Activated B cell treated with CpG ODN at 0.5 μM for 24 hours (primary cell): ENCODE data around the gene KCNJ6. TPM values are rescaled to one million over a fixed set of nuclear protein-coding genes. Genes with fewer than 3 reads are reported as not detected.

ENCODE experiments used
- ATAC-seq: fragments of 200-7000 bp; cut with Tn5 transposase; one replicate; pipeline ENCODE4 v1.10.0; 2021; ENCODE audit warnings: low read depth, mild to moderate bottlenecking, moderate library complexity
- CTCF ChIA-PET: fragments of 350-600 bp; sonication (Branson Sonifier 250); formaldehyde crosslinking; loops from one replicate; lab custom pipeline; 2021; ENCODE audit warnings: antibody characterized with exemption; lab: Charles Lee
- POLR2A ChIA-PET: fragments of 350-600 bp; sonication (Branson Sonifier 250); formaldehyde crosslinking; loops from one replicate; lab custom pipeline; 2021; ENCODE audit warnings: antibody characterized with exemption; lab: Charles Lee
- DNase-seq: peaks from one replicate; pipeline ENCODE4 v3.0.0; 2022
- H3K27ac Mint-ChIP-seq: one replicate; pipeline ENCODE4 v1.8.0; 2020; ENCODE audit warnings: mixed read lengths
- H3K27me3 Mint-ChIP-seq: one replicate; pipeline ENCODE4 v1.8.0; 2021; ENCODE audit warnings: mixed read lengths
- H3K36me3 Mint-ChIP-seq: one replicate; pipeline ENCODE4 v1.8.0; 2021; ENCODE audit warnings: low read depth, mixed read lengths
- H3K4me1 Mint-ChIP-seq: one replicate; pipeline ENCODE4 v1.8.0; 2021; ENCODE audit warnings: mixed read lengths
- H3K4me3 Mint-ChIP-seq: one replicate; pipeline ENCODE4 v1.8.0; 2020; ENCODE audit warnings: mild to moderate bottlenecking, mixed read lengths
- H3K9me3 Mint-ChIP-seq: one replicate; pipeline ENCODE4 v1.8.0; 2020; ENCODE audit warnings: mixed read lengths
- intact Hi-C: fragments of 100-400 bp; cut with micrococcal nuclease; formaldehyde crosslinking; loops from one replicate; pipeline ENCODE4 v1.15.1; 2024
- total RNA-seq: library from RNA; stranded (reverse); gene quantifications from 2 replicates; pipeline ENCODE4 v1.2.3, GENCODE V29; 2022
- TF ChIP-seq, protein P1 (sequence below): fragments of 200-600 bp; IDR thresholded peaks from one replicate; pipeline ENCODE4 v1.8.0; 2022; ENCODE audit warnings: antibody characterized with exemption, mild to moderate bottlenecking

KCNJ6 gene
- total RNA-seq, 1 donor from 2014 or later: not detected

DNA sequence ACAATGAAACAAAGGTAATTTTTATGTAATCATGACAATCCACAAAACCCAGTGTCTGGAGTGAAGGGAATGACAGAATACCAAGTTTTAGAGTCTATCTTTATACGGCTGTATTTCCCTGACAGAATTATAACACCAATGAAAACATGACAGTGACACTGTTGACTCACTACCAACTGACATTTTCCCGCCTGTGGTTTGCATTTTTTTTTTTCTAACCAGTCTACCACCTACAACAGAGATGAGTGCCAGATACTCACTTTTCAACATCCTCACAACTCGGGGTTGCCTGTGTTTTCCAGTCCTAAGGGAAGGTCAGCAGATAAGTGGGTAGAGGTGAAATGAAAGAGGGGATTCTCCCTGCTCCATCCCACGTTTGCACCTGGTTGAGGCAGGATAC is 118.9 kb downstream of the KCNJ6 start:
- H3K4me3 Mint-ChIP-seq: no peak overlapping the region
- ChIA-PET POLR2A (no interaction called here), CTCF (no interaction called here)
- ATAC-seq (no peak), DNase-seq (no peak)
- no peaks in the 10 kb centered on the region for H3K9me3 Mint-ChIP-seq
- no peaks in the 10 kb centered on the region for H3K4me1 Mint-ChIP-seq
- H3K27me3 Mint-ChIP-seq: no peaks in the 10 kb centered on the region
- no peaks in the 10 kb centered on the region for H3K36me3 Mint-ChIP-seq
- no peak overlapping the region for H3K27ac Mint-ChIP-seq
- intact Hi-C loops: no loop called here
- TF ChIP-seq, protein P1, sequence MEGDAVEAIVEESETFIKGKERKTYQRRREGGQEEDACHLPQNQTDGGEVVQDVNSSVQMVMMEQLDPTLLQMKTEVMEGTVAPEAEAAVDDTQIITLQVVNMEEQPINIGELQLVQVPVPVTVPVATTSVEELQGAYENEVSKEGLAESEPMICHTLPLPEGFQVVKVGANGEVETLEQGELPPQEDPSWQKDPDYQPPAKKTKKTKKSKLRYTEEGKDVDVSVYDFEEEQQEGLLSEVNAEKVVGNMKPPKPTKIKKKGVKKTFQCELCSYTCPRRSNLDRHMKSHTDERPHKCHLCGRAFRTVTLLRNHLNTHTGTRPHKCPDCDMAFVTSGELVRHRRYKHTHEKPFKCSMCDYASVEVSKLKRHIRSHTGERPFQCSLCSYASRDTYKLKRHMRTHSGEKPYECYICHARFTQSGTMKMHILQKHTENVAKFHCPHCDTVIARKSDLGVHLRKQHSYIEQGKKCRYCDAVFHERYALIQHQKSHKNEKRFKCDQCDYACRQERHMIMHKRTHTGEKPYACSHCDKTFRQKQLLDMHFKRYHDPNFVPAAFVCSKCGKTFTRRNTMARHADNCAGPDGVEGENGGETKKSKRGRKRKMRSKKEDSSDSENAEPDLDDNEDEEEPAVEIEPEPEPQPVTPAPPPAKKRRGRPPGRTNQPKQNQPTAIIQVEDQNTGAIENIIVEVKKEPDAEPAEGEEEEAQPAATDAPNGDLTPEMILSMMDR: no peak

DNA sequence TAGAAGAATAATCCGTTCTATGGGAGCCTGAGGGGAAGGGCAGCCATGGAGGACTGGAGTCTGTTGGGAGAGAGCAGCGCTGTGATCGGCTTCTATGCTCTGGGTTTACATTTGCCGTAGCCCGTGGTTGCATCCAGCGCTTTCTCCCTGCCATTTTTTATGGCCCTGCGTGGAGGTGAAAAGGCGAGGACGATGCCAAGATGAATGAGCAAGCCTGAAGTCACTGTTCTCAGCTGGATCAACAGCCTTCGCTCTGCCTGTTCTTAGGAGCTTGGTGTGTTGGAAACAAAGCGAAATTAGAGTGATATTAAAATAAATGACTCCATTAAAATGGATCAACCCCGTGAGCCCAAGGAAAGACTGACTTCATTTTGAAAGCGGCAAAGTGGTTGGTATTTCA is 120.2 kb downstream of the KCNJ6 start:
- ChIA-PET POLR2A (no interaction called here), CTCF (no interaction called here)
- Mint-ChIP-seq H3K27ac (no peak overlapping the region), H3K27me3 (no peaks in the 10 kb centered on the region), H3K4me1 (no peaks in the 10 kb centered on the region), H3K4me3 (no peak overlapping the region), H3K36me3 (no peaks in the 10 kb centered on the region), H3K9me3 (no peaks in the 10 kb centered on the region)
- DNase-seq: no peak
- TF ChIP-seq, protein P1: no peak
- intact Hi-C loops: no loop called here
- no peak for ATAC-seq

DNA sequence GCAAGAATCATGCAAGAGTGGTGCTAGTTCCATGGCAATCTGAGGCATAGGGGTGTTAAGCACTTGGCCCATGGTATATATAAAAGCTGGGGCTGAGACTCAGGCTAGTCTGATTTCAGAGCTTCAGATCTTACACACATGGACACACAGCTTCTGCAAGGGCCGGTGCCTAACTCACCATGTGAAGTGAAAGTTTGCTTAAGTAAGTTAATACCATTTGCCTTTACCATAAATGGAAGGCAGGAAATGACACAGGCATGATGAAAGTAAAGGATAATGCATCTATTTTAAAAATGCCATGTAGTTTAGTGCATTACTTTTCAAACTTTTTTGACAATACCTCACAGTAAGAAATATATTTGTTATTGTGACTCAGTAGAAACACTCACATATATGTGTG is 122.6 kb downstream of the KCNJ6 start:
- no peaks in the 10 kb centered on the region for H3K27me3 Mint-ChIP-seq
- no peaks in the 10 kb centered on the region for H3K4me1 Mint-ChIP-seq
- no peak for DNase-seq
- H3K9me3 Mint-ChIP-seq: no peaks in the 10 kb centered on the region
- no peak for ATAC-seq
- intact Hi-C loops: no loop called here
- H3K27ac Mint-ChIP-seq: no peak overlapping the region
- TF ChIP-seq, protein P1: no peak
- POLR2A ChIA-PET: no interaction called here
- CTCF ChIA-PET: no interaction called here
- H3K36me3 Mint-ChIP-seq: no peaks in the 10 kb centered on the region
- H3K4me3 Mint-ChIP-seq: no peak overlapping the region

DNA sequence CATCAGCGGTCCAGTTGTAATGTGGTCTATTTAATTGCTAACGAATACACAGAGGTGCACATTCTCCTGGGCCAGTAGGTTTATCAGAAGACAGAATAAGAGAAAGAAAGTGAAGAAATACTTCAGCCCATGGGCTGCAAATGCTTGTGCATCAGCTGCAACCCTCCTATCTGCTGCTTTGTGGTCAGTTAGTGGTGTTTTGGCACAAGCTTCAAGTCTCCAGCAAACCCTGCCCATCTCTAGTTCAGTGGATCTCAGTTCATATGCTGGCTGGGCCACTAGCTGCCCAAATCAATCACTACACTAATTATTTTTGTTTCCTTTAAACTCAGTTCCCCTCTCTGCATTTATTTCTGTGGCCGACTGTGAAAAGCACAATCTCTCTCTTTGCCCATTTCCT is 124.2 kb downstream of the KCNJ6 start:
- Mint-ChIP-seq H3K36me3 (no peaks in the 10 kb centered on the region), H3K4me3 (no peak overlapping the region), H3K27ac (no peak overlapping the region), H3K9me3 (peaks cover 2% of the 10 kb centered on the region), H3K4me1 (no peaks in the 10 kb centered on the region), H3K27me3 (no peaks in the 10 kb centered on the region)
- ChIA-PET CTCF (no interaction called here), POLR2A (no interaction called here)
- TF ChIP-seq, protein P1: no peak
- intact Hi-C loops: no loop called here
- ATAC-seq: no peak
- DNase-seq: no peak

DNA sequence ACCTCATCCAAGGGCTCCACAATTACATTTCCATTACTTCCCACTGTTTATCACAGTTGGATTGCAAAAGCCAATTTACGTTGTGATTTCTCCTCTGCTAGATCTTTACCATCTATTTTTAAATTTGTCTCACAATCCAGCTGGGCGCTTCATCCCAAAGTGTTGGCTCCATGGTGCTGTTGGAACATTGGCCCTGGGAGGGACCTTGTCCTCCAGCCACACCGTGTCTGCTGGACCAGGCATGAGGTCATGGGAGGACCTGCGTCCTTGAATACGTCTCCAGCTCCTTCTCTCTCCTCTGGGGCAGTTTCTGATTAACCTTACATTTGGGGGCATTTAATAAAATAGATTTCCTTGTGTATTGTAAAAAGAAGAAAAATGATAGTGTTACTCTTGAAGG is 125.4 kb downstream of the KCNJ6 start:
- H3K27me3 Mint-ChIP-seq: no peaks in the 10 kb centered on the region
- H3K4me3 Mint-ChIP-seq: no peak overlapping the region
- no peak overlapping the region for H3K27ac Mint-ChIP-seq
- peaks cover 2% of the 10 kb centered on the region for H3K9me3 Mint-ChIP-seq
- TF ChIP-seq, protein P1: no peak
- DNase-seq: no peak
- intact Hi-C loops: no loop called here
- H3K4me1 Mint-ChIP-seq: no peaks in the 10 kb centered on the region
- CTCF ChIA-PET: no interaction called here
- POLR2A ChIA-PET: no interaction called here
- ATAC-seq: no peak
- no peaks in the 10 kb centered on the region for H3K36me3 Mint-ChIP-seq
